ENCODE measurements around the gene ENTPD7.
"Not testable (repeated sequence)": the region's sequence is repeated elsewhere in the genome, so short reads cannot be mapped to it uniquely, and the experiment has no call there.

Gene ENTPD7

GRCh38 chr10:99620711-99621453, 38.4 kb upstream of the ENTPD7 start:
- Histone ChIP-seq H3K4me1 (ENCODE audit: control insufficient read depth in 5 of 5, insufficient read depth in 5 of 5, low read length in 5 of 5) (peaks cover 3 to 45% (median 36%) of the 10 kb centered on the region in 5 donors), H3K9me3 (ENCODE audit: control insufficient read depth in 5 of 5, low read length in 5 of 5) (no peaks in the 10 kb centered on the region), H3K27ac (ENCODE audit: low read depth, low read length) (peak overlapping the region; percentile 99), H3K27me3 (ENCODE audit: control insufficient read depth in 5 of 5, insufficient read depth in 4 of 5, low read length in 5 of 5) (no peaks in the 10 kb centered on the region), H3K36me3 (ENCODE audit: control insufficient read depth in 5 of 5, insufficient read depth in 5 of 5, low read length in 5 of 5) (peaks cover 0 to 3% (median 0%) of the 10 kb centered on the region in 5 donors), H3K4me3 (ENCODE audit: low read depth in 1 of 5, low read length in 5 of 5) (peak overlapping the region in 4 of 5 donors; percentile 61 to 93 (median 90)), H3K9ac (ENCODE audit: low read length in 5 of 5) (peak overlapping the region; percentile 20 to 95 (median 89))

GRCh38 chr10:99621454-99622251, 37.7 kb upstream of the ENTPD7 start:
- Histone ChIP-seq H3K9ac (ENCODE audit: low read length in 5 of 5) (peak overlapping the region; percentile 20 to 95 (median 89)), H3K4me1 (ENCODE audit: control insufficient read depth in 5 of 5, insufficient read depth in 5 of 5, low read length in 5 of 5) (peaks cover 3 to 42% (median 36%) of the 10 kb centered on the region in 5 donors), H3K27me3 (ENCODE audit: control insufficient read depth in 5 of 5, insufficient read depth in 4 of 5, low read length in 5 of 5) (no peaks in the 10 kb centered on the region), H3K9me3 (ENCODE audit: control insufficient read depth in 5 of 5, low read length in 5 of 5) (no peaks in the 10 kb centered on the region), H3K36me3 (ENCODE audit: control insufficient read depth in 5 of 5, insufficient read depth in 5 of 5, low read length in 5 of 5) (peaks cover 0 to under 1% (median 0%) of the 10 kb centered on the region in 5 donors), H3K4me3 (ENCODE audit: low read depth in 1 of 5, low read length in 5 of 5) (peak overlapping the region; percentile 40 to 93 (median 89)), H3K27ac (ENCODE audit: low read depth, low read length) (peak overlapping the region; percentile 99)

- no peaks in the 10 kb centered on the region for H3K27me3 ChIP-seq (ENCODE audit: control insufficient read depth in 5 of 5, insufficient read depth in 4 of 5, low read length in 5 of 5)
- H3K4me1 ChIP-seq (ENCODE audit: control insufficient read depth in 5 of 5, insufficient read depth in 5 of 5, low read length in 5 of 5) = peaks cover 0 to 21% (median 16%) of the 10 kb centered on the region in 5 donors
- no peak overlapping the region for H3K9ac ChIP-seq (ENCODE audit: low read length in 5 of 5)
- H3K27ac ChIP-seq (ENCODE audit: low read depth, low read length) = no peak overlapping the region
- H3K4me3 ChIP-seq (ENCODE audit: low read depth in 1 of 5, low read length in 5 of 5) = no peak overlapping the region
- H3K9me3 ChIP-seq (ENCODE audit: control insufficient read depth in 5 of 5, low read length in 5 of 5) = no peaks in the 10 kb centered on the region
- no peaks in the 10 kb centered on the region for H3K36me3 ChIP-seq (ENCODE audit: control insufficient read depth in 5 of 5, insufficient read depth in 5 of 5, low read length in 5 of 5)
Measured at GRCh38 chr10:99623919-99624318, 35.4 kb upstream of the ENTPD7 start.

- peaks cover 0 to 11% (median 6%) of the 10 kb centered on the region in 5 donors for H3K4me1 ChIP-seq (ENCODE audit: control insufficient read depth in 5 of 5, insufficient read depth in 5 of 5, low read length in 5 of 5)
- H3K9ac ChIP-seq (ENCODE audit: low read length in 5 of 5); H3K4me3 ChIP-seq (ENCODE audit: low read depth in 1 of 5, low read length in 5 of 5); H3K27me3 ChIP-seq (ENCODE audit: control insufficient read depth in 5 of 5, insufficient read depth in 4 of 5, low read length in 5 of 5); H3K36me3 ChIP-seq (ENCODE audit: control insufficient read depth in 5 of 5, insufficient read depth in 5 of 5, low read length in 5 of 5); H3K27ac ChIP-seq (ENCODE audit: low read depth, low read length); H3K9me3 ChIP-seq (ENCODE audit: control insufficient read depth in 5 of 5, low read length in 5 of 5): not testable (repeated sequence)
Measured at GRCh38 chr10:99625124-99625523, 34.2 kb upstream of the ENTPD7 start.

GRCh38 chr10:99628923-99629624, 30.2 kb upstream of the ENTPD7 start:
- Histone ChIP-seq H3K9me3 (ENCODE audit: control insufficient read depth in 5 of 5, low read length in 5 of 5) (no peaks in the 10 kb centered on the region), H3K4me1 (ENCODE audit: control insufficient read depth in 5 of 5, insufficient read depth in 5 of 5, low read length in 5 of 5) (no peaks in the 10 kb centered on the region), H3K27me3 (ENCODE audit: control insufficient read depth in 5 of 5, insufficient read depth in 4 of 5, low read length in 5 of 5) (no peaks in the 10 kb centered on the region), H3K4me3 (ENCODE audit: low read depth in 1 of 5, low read length in 5 of 5) (no peak overlapping the region), H3K9ac (ENCODE audit: low read length in 5 of 5) (no peak overlapping the region), H3K27ac (ENCODE audit: low read depth, low read length) (no peak overlapping the region), H3K36me3 (ENCODE audit: control insufficient read depth in 5 of 5, insufficient read depth in 5 of 5, low read length in 5 of 5) (no peaks in the 10 kb centered on the region)

GRCh38 chr10:99629625-99629978, 29.7 kb upstream of the ENTPD7 start:
- H3K9me3 ChIP-seq (ENCODE audit: control insufficient read depth in 5 of 5, low read length in 5 of 5) = no peaks in the 10 kb centered on the region
- no peaks in the 10 kb centered on the region for H3K27me3 ChIP-seq (ENCODE audit: control insufficient read depth in 5 of 5, insufficient read depth in 4 of 5, low read length in 5 of 5)
- H3K4me3 ChIP-seq (ENCODE audit: low read depth in 1 of 5, low read length in 5 of 5) = no peak overlapping the region
- H3K9ac ChIP-seq (ENCODE audit: low read length in 5 of 5) = no peak overlapping the region
- no peaks in the 10 kb centered on the region for H3K36me3 ChIP-seq (ENCODE audit: control insufficient read depth in 5 of 5, insufficient read depth in 5 of 5, low read length in 5 of 5)
- no peaks in the 10 kb centered on the region for H3K4me1 ChIP-seq (ENCODE audit: control insufficient read depth in 5 of 5, insufficient read depth in 5 of 5, low read length in 5 of 5)
- no peak overlapping the region for H3K27ac ChIP-seq (ENCODE audit: low read depth, low read length)

- H3K27ac ChIP-seq (ENCODE audit: low read depth, low read length) = no peak overlapping the region
- H3K9me3 ChIP-seq (ENCODE audit: control insufficient read depth in 5 of 5, low read length in 5 of 5) = no peaks in the 10 kb centered on the region
- no peak overlapping the region for H3K4me3 ChIP-seq (ENCODE audit: low read depth in 1 of 5, low read length in 5 of 5)
- no peak overlapping the region for H3K9ac ChIP-seq (ENCODE audit: low read length in 5 of 5)
- H3K36me3 ChIP-seq (ENCODE audit: control insufficient read depth in 5 of 5, insufficient read depth in 5 of 5, low read length in 5 of 5) = no peaks in the 10 kb centered on the region
- H3K4me1 ChIP-seq (ENCODE audit: control insufficient read depth in 5 of 5, insufficient read depth in 5 of 5, low read length in 5 of 5) = no peaks in the 10 kb centered on the region
- no peaks in the 10 kb centered on the region for H3K27me3 ChIP-seq (ENCODE audit: control insufficient read depth in 5 of 5, insufficient read depth in 4 of 5, low read length in 5 of 5)
Measured at GRCh38 chr10:99630433-99630832, 28.9 kb upstream of the ENTPD7 start.

- no peaks in the 10 kb centered on the region for H3K4me1 ChIP-seq (ENCODE audit: control insufficient read depth in 5 of 5, insufficient read depth in 5 of 5, low read length in 5 of 5)
- H3K36me3 ChIP-seq (ENCODE audit: control insufficient read depth in 5 of 5, insufficient read depth in 5 of 5, low read length in 5 of 5) = no peaks in the 10 kb centered on the region
- H3K27me3 ChIP-seq (ENCODE audit: control insufficient read depth in 5 of 5, insufficient read depth in 4 of 5, low read length in 5 of 5) = no peaks in the 10 kb centered on the region
- no peaks in the 10 kb centered on the region for H3K9me3 ChIP-seq (ENCODE audit: control insufficient read depth in 5 of 5, low read length in 5 of 5)
- H3K27ac ChIP-seq (ENCODE audit: low read depth, low read length) = no peak overlapping the region
- H3K9ac ChIP-seq (ENCODE audit: low read length in 5 of 5) = no peak overlapping the region
- no peak overlapping the region for H3K4me3 ChIP-seq (ENCODE audit: low read depth in 1 of 5, low read length in 5 of 5)
Measured at GRCh38 chr10:99630991-99631390, 28.3 kb upstream of the ENTPD7 start.

GRCh38 chr10:99631496-99631895, 27.8 kb upstream of the ENTPD7 start:
- Histone ChIP-seq H3K36me3 (ENCODE audit: control insufficient read depth in 5 of 5, insufficient read depth in 5 of 5, low read length in 5 of 5) (no peaks in the 10 kb centered on the region), H3K9ac (ENCODE audit: low read length in 5 of 5) (no peak overlapping the region), H3K4me1 (ENCODE audit: control insufficient read depth in 5 of 5, insufficient read depth in 5 of 5, low read length in 5 of 5) (no peaks in the 10 kb centered on the region), H3K27ac (ENCODE audit: low read depth, low read length) (no peak overlapping the region), H3K9me3 (ENCODE audit: control insufficient read depth in 5 of 5, low read length in 5 of 5) (no peaks in the 10 kb centered on the region), H3K4me3 (ENCODE audit: low read depth in 1 of 5, low read length in 5 of 5) (no peak overlapping the region), H3K27me3 (ENCODE audit: control insufficient read depth in 5 of 5, insufficient read depth in 4 of 5, low read length in 5 of 5) (no peaks in the 10 kb centered on the region)

GRCh38 chr10:99633832-99634231, 25.5 kb upstream of the ENTPD7 start:
- Histone ChIP-seq H3K9me3 (ENCODE audit: control insufficient read depth in 5 of 5, low read length in 5 of 5) (no peaks in the 10 kb centered on the region), H3K4me3 (ENCODE audit: low read depth in 1 of 5, low read length in 5 of 5) (no peak overlapping the region), H3K27me3 (ENCODE audit: control insufficient read depth in 5 of 5, insufficient read depth in 4 of 5, low read length in 5 of 5) (no peaks in the 10 kb centered on the region), H3K4me1 (ENCODE audit: control insufficient read depth in 5 of 5, insufficient read depth in 5 of 5, low read length in 5 of 5) (no peaks in the 10 kb centered on the region), H3K36me3 (ENCODE audit: control insufficient read depth in 5 of 5, insufficient read depth in 5 of 5, low read length in 5 of 5) (no peaks in the 10 kb centered on the region), H3K27ac (ENCODE audit: low read depth, low read length) (no peak overlapping the region), H3K9ac (ENCODE audit: low read length in 5 of 5) (no peak overlapping the region)
